HFF-Myc (cell line): ENCODE results near the gene SNX27.

Experiments used
- DNase-seq: peaks from one replicate; pipeline ENCODE4 v3.0.0-alpha.2; 2011; ENCODE audit warnings: low read depth; ENCODE audit errors: extremely low read depth
- H3K4me3 ChIP-seq: replicated peaks from 2 replicates; pipeline ENCODE4 v1.5.1; 2011; ENCODE audit warnings: low read depth, mild to moderate bottlenecking, control low read depth, low read length
- CTCF ChIP-seq: IDR thresholded peaks from 2 replicates; pipeline ENCODE4 v1.5.1; 2012; ENCODE audit warnings: mild to moderate bottlenecking, low read depth, low read length, control low read depth; ENCODE audit errors: missing control alignments

The SNX27 gene

GRCh38 chr1:151737026-151737425 is 125.2 kb downstream of the SNX27 start:
- no peak overlapping the region for H3K4me3 ChIP-seq
- no peak for TF ChIP-seq CTCF
- DNase-seq, result no peak

GRCh38 chr1:151737479-151737878 is 125.6 kb downstream of the SNX27 start:
- H3K4me3 ChIP-seq, result no peak overlapping the region
- DNase-seq, result no peak
- no peak for TF ChIP-seq CTCF

GRCh38 chr1:151739590-151740355 is 127.9 kb downstream of the SNX27 start:
- TF ChIP-seq CTCF, result no peak
- no peak for DNase-seq
- no peak overlapping the region for H3K4me3 ChIP-seq

- no peak overlapping the region for H3K4me3 ChIP-seq
- TF ChIP-seq CTCF, result no peak
- no peak for DNase-seq
Observed at GRCh38 chr1:151741516-151741915, 129.7 kb downstream of the SNX27 start.
